GM12878 (cell line): ENCODE results near the gene IL18RAP. TPM values are rescaled to one million over a fixed set of nuclear protein-coding genes. Genes with fewer than 3 reads are reported as not detected.

ENCODE experiments used
- ATAC-seq: fragments of 200-7000 bp; cut with Tn5 transposase; 3 replicates; pipeline ENCODE4 v1.9.1; 2020; ENCODE audit warnings: mild to moderate bottlenecking, moderate library complexity
- BruUV-seq: library from RNA; stranded (reverse); fragments of 400-500 nt; replicated peaks from 2 replicates; lab custom pipeline; 2021; lab: Mats Ljungman, UMichigan
- CTCF ChIA-PET: fragments of 300-600 bp; sonication (Branson Sonifier 250); formaldehyde crosslinking; extraction: SDS; loops from one replicate; lab custom pipeline; 2021; ENCODE audit warnings: inconsistent platforms; lab: Yijun Ruan, JAX
- POLR2A ChIA-PET: fragments of 350-600 bp; formaldehyde crosslinking; extraction: SDS; loops from one replicate; lab custom pipeline; 2021; ENCODE audit warnings: inconsistent platforms; lab: Charles Lee
- RAD21 ChIA-PET: fragments of 300-600 bp; sonication (Branson Sonifier 250); formaldehyde crosslinking; loops from one replicate; lab custom pipeline; 2023; ENCODE audit warnings: antibody characterized with exemption; ENCODE audit not compliant: unreplicated experiment; lab: Charles Lee
- SMC1A ChIA-PET: fragments of 300-600 bp; sonication (Branson Sonifier 250); formaldehyde crosslinking; loops from one replicate; lab custom pipeline; 2023; ENCODE audit not compliant: unreplicated experiment, uncharacterized antibody; lab: Charles Lee
- DNase-seq: peaks from one replicate; pipeline ENCODE4 v3.0.0-alpha.2; 2011; ENCODE audit warnings: low read depth, low spot score
- FAIRE-seq: peaks from 3 replicates; lab custom pipeline; 2011; peaks lifted over from hg19 to GRCh38; lab: Jason Lieb, UNC
- H2AFZ ChIP-seq: 2 replicates; pipeline ENCODE4 v1.6.0; 2011; ENCODE audit warnings: low read depth, low read length, control low read depth; ENCODE audit not compliant: control insufficient read depth
- H3K27ac ChIP-seq: 2 replicates; pipeline ENCODE4 v1.5.1; 2011; ENCODE audit warnings: control low read depth; ENCODE audit not compliant: control insufficient read depth, insufficient read depth
- H3K27me3 ChIP-seq, 2 experiments: replicated peaks in 1 of 2; 2 replicates each; pipeline versions ENCODE4 v1.6.0 to v1.6.1; 2011; ENCODE audit warnings: low read length in 1 of 2; ENCODE audit not compliant: control insufficient read depth in 2 of 2, insufficient read depth in 2 of 2
- H3K36me3 ChIP-seq, 2 experiments: 2 replicates each; pipeline ENCODE4 v1.5.1; 2011; ENCODE audit warnings: low read length in 1 of 2; ENCODE audit not compliant: control insufficient read depth in 2 of 2, insufficient read depth in 2 of 2
- H3K4me1 ChIP-seq: 2 replicates; pipeline ENCODE4 v1.6.1; 2011; ENCODE audit warnings: mild to moderate bottlenecking, low read length, moderate library complexity, mixed read lengths; ENCODE audit not compliant: control insufficient read depth, insufficient read depth
- H3K4me2 ChIP-seq: 2 replicates; pipeline ENCODE4 v1.6.0; 2011; ENCODE audit warnings: control low read depth; ENCODE audit not compliant: control insufficient read depth, insufficient read depth
- H3K4me3 ChIP-seq: fragments of 200-600 bp; sonication (generic); 2 replicates; pipeline ENCODE4 v1.5.1; 2016
- H3K79me2 ChIP-seq: 2 replicates; pipeline ENCODE4 v1.6.0; 2011; ENCODE audit warnings: low read length; ENCODE audit not compliant: control insufficient read depth, insufficient read depth
- H3K9ac ChIP-seq: 2 replicates; pipeline ENCODE4 v1.8.0; 2011; ENCODE audit warnings: low read length, control low read depth, mixed read lengths; ENCODE audit not compliant: control insufficient read depth, insufficient read depth
- H3K9me3 ChIP-seq: replicated peaks from 3 replicates; pipeline ENCODE4 v1.5.1; 2011; ENCODE audit warnings: mild to moderate bottlenecking, low read length; ENCODE audit not compliant: control insufficient read depth, insufficient read depth
- H4K20me1 ChIP-seq: 2 replicates; pipeline ENCODE4 v1.6.0; 2011; ENCODE audit not compliant: control insufficient read depth, insufficient read depth
- MTA3 ChIP-seq: IDR thresholded peaks from 2 replicates; pipeline ENCODE4 v1.6.1; 2012; ENCODE audit warnings: low read length, inconsistent platforms, borderline replicate concordance
- MXI1 ChIP-seq: fragments of 150-350 bp; IDR thresholded peaks from 2 replicates; pipeline ENCODE4 v1.6.1; 2011; ENCODE audit warnings: low read depth, mild to moderate bottlenecking, inconsistent platforms, low read length, improper control_type of control experiment
- POU2F2 ChIP-seq: IDR thresholded peaks from 3 replicates; pipeline ENCODE4 v1.6.1; 2011; ENCODE audit warnings: low read depth, mild to moderate bottlenecking, low read length, borderline replicate concordance
- SREBF1 ChIP-seq: IDR thresholded peaks from 2 replicates; pipeline ENCODE4 v1.6.1; 2012; ENCODE audit warnings: mild to moderate bottlenecking, low read length
- ZNF207 ChIP-seq: fragments of 450-650 bp; IDR thresholded peaks from 2 replicates; pipeline ENCODE4 v1.6.1; 2014; ENCODE audit warnings: antibody characterized with exemption, mild to moderate bottlenecking, borderline replicate concordance
- WGBS: methylation state at CpG from one replicate; pipeline ENCODE4 v1.1.6; 2016; ENCODE audit warnings: low lambda C conversion rate; ENCODE audit not compliant: insufficient replicate concordance, insufficient coverage; ENCODE audit errors: missing lambda C conversion rate; 5-methylcytosine and 5-hydroxymethylcytosine counted together
- in situ Hi-C: fragments of 300-500 bp; cut with MboI; formaldehyde crosslinking; loops from 9 replicates; pipeline ENCODE4 v1.14.3; 2018; ENCODE audit warnings: mixed read lengths
- intact Hi-C: fragments of 100-400 bp; cut with micrococcal nuclease; formaldehyde crosslinking; loops from one replicate; pipeline ENCODE4 v1.14.2; 2022; ENCODE audit not compliant: unreplicated experiment
- polyA plus RNA-seq, 11 experiments: library from polyadenylated mRNA; depleted of rRNA in 4 of 11; unstranded in 6 of 11; stranded (reverse) in 5 of 11; fragments of >200 nt; fragmentation: Nextera tagmentation in 4 of 11; fragmentation: Illumina TruSeq in 1 of 11; extraction: Ambion mirVana in 4 of 11; extraction: Trizol in 1 of 11; gene quantifications; 1 replicate in 1 of 11; 2 replicates in 10 of 11; pipeline versions ENCODE4 v1.2.1 to v1.2.3, GENCODE V29; 2011 to 2016; ENCODE audit warnings: inconsistent platforms in 2 of 11, missing spikeins in 2 of 11, low read depth in 1 of 11
- total RNA-seq, 4 experiments: library from RNA; depleted of rRNA in 3 of 4; stranded (reverse); fragments of >200 nt in 3 of 4; fragmentation: Illumina TruSeq in 1 of 4; extraction: Trizol in 1 of 4; gene quantifications; 2 replicates each; pipeline versions ENCODE4 v1.2.1 to v1.2.3, GENCODE V29; 2013 to 2021
- TF ChIP-seq, protein P1 (sequence below): fragments of 450-650 bp; IDR thresholded peaks from 2 replicates; pipeline ENCODE4 v1.6.1; 2017; ENCODE audit warnings: mild to moderate bottlenecking, moderate library complexity
- TF ChIP-seq, protein P2 (sequence below): fragments of 450-650 bp; IDR thresholded peaks from 2 replicates; pipeline ENCODE4 v1.6.1; 2017; ENCODE audit warnings: mild to moderate bottlenecking, moderate library complexity
- TF ChIP-seq, protein P3 (sequence below): IDR thresholded peaks from 2 replicates; pipeline ENCODE4 v1.6.1; 2012; ENCODE audit warnings: improper control_type of control experiment, low read depth, low read length; ENCODE audit not compliant: insufficient replicate concordance

Gene IL18RAP
- total and polyA plus RNA-seq, 10 of the 15 experiments (the other 5 are each of a cell fraction or from before 2014, with no cell fraction given) = 0.37 to 1.6 (median 0.75) TPM; not detected in 1

DNA sequence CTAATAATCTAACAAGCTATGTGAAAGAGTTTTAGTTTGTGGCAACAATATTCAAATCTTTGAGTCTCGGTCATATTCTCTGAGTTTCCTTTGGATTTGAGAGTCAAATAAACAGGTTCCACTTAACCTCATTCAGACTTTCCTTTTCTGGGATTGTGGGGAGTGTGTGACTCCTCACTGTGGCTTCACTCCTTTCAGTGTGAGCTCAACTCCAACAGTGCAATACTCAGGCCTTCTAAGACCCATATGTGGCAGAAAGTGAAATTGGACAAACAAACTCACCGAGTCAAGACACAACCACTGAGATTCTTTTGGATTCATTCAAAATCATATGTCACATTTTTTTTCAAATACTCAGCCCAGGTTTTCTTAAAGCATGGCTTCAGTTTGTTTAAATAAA is 75.5 kb downstream of the IL18RAP start:
- H3K9ac ChIP-seq = no peak overlapping the region
- no peak overlapping the region for H3K4me2 ChIP-seq
- peaks cover 1% of the 10 kb centered on the region; the same call in 1 of the 3 replicates for H3K9me3 ChIP-seq
- no peaks in the 10 kb centered on the region for H4K20me1 ChIP-seq
- RAD21 ChIA-PET = no interaction called here
- no peaks in the 10 kb centered on the region for H3K4me1 ChIP-seq
- H3K27me3 ChIP-seq = no peaks in the 10 kb centered on the region; a peak in 1 of 4 replicates
- no peak overlapping the region for H2AFZ ChIP-seq
- SMC1A ChIA-PET = interaction anchor here (1.1 kb wide), 1 partner anchor 64 kb away, joined by 3 read pairs; no protein-coding TSS in a partner anchor
- in situ Hi-C loops = no loop called here
- DNase-seq (no peak), FAIRE-seq (peak; percentile 49)
- intact Hi-C loops = no loop called here
- no peak overlapping the region for H3K4me3 ChIP-seq
- no peaks in the 10 kb centered on the region for H3K79me2 ChIP-seq
- H3K36me3 ChIP-seq = no peaks in the 10 kb centered on the region
- CTCF ChIA-PET = interaction anchor here (0.8 to 3.2 kb wide), 2 partner anchors 9 to 26 kb away, joined by 3 to 10 read pairs; partner anchors contain the start of gene SLC9A4
- no peak for TF ChIP-seq ZNF207
- no peak for TF ChIP-seq MTA3
- TF ChIP-seq SREBF1 = no peak
- TF ChIP-seq, protein P1, sequence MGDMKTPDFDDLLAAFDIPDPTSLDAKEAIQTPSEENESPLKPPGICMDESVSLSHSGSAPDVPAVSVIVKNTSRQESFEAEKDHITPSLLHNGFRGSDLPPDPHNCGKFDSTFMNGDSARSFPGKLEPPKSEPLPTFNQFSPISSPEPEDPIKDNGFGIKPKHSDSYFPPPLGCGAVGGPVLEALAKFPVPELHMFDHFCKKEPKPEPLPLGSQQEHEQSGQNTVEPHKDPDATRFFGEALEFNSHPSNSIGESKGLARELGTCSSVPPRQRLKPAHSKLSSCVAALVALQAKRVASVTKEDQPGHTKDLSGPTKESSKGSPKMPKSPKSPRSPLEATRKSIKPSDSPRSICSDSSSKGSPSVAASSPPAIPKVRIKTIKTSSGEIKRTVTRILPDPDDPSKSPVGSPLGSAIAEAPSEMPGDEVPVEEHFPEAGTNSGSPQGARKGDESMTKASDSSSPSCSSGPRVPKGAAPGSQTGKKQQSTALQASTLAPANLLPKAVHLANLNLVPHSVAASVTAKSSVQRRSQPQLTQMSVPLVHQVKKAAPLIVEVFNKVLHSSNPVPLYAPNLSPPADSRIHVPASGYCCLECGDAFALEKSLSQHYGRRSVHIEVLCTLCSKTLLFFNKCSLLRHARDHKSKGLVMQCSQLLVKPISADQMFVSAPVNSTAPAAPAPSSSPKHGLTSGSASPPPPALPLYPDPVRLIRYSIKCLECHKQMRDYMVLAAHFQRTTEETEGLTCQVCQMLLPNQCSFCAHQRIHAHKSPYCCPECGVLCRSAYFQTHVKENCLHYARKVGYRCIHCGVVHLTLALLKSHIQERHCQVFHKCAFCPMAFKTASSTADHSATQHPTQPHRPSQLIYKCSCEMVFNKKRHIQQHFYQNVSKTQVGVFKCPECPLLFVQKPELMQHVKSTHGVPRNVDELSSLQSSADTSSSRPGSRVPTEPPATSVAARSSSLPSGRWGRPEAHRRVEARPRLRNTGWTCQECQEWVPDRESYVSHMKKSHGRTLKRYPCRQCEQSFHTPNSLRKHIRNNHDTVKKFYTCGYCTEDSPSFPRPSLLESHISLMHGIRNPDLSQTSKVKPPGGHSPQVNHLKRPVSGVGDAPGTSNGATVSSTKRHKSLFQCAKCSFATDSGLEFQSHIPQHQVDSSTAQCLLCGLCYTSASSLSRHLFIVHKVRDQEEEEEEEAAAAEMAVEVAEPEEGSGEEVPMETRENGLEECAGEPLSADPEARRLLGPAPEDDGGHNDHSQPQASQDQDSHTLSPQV = no peak
- no peak for TF ChIP-seq MXI1
- TF ChIP-seq, protein P2, sequence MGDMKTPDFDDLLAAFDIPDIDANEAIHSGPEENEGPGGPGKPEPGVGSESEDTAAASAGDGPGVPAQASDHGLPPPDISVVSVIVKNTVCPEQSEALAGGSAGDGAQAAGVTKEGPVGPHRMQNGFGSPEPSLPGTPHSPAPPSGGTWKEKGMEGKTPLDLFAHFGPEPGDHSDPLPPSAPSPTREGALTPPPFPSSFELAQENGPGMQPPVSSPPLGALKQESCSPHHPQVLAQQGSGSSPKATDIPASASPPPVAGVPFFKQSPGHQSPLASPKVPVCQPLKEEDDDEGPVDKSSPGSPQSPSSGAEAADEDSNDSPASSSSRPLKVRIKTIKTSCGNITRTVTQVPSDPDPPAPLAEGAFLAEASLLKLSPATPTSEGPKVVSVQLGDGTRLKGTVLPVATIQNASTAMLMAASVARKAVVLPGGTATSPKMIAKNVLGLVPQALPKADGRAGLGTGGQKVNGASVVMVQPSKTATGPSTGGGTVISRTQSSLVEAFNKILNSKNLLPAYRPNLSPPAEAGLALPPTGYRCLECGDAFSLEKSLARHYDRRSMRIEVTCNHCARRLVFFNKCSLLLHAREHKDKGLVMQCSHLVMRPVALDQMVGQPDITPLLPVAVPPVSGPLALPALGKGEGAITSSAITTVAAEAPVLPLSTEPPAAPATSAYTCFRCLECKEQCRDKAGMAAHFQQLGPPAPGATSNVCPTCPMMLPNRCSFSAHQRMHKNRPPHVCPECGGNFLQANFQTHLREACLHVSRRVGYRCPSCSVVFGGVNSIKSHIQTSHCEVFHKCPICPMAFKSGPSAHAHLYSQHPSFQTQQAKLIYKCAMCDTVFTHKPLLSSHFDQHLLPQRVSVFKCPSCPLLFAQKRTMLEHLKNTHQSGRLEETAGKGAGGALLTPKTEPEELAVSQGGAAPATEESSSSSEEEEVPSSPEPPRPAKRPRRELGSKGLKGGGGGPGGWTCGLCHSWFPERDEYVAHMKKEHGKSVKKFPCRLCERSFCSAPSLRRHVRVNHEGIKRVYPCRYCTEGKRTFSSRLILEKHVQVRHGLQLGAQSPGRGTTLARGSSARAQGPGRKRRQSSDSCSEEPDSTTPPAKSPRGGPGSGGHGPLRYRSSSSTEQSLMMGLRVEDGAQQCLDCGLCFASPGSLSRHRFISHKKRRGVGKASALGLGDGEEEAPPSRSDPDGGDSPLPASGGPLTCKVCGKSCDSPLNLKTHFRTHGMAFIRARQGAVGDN = no peak
- TF ChIP-seq POU2F2 = no peak
- TF ChIP-seq, protein P3, sequence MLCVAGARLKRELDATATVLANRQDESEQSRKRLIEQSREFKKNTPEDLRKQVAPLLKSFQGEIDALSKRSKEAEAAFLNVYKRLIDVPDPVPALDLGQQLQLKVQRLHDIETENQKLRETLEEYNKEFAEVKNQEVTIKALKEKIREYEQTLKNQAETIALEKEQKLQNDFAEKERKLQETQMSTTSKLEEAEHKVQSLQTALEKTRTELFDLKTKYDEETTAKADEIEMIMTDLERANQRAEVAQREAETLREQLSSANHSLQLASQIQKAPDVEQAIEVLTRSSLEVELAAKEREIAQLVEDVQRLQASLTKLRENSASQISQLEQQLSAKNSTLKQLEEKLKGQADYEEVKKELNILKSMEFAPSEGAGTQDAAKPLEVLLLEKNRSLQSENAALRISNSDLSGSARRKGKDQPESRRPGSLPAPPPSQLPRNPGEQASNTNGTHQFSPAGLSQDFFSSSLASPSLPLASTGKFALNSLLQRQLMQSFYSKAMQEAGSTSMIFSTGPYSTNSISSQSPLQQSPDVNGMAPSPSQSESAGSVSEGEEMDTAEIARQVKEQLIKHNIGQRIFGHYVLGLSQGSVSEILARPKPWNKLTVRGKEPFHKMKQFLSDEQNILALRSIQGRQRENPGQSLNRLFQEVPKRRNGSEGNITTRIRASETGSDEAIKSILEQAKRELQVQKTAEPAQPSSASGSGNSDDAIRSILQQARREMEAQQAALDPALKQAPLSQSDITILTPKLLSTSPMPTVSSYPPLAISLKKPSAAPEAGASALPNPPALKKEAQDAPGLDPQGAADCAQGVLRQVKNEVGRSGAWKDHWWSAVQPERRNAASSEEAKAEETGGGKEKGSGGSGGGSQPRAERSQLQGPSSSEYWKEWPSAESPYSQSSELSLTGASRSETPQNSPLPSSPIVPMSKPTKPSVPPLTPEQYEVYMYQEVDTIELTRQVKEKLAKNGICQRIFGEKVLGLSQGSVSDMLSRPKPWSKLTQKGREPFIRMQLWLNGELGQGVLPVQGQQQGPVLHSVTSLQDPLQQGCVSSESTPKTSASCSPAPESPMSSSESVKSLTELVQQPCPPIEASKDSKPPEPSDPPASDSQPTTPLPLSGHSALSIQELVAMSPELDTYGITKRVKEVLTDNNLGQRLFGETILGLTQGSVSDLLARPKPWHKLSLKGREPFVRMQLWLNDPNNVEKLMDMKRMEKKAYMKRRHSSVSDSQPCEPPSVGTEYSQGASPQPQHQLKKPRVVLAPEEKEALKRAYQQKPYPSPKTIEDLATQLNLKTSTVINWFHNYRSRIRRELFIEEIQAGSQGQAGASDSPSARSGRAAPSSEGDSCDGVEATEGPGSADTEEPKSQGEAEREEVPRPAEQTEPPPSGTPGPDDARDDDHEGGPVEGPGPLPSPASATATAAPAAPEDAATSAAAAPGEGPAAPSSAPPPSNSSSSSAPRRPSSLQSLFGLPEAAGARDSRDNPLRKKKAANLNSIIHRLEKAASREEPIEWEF = no peak
- TF ChIP-seq, all 136 proteins: peak for 0
- peak; percentile 32; the same call in 1 of the 3 replicates for ATAC-seq
- no peak overlapping the region for H3K27ac ChIP-seq
- POLR2A ChIA-PET = no interaction called here
- no TSS peak for BruUV-seq
- WGBS = 0% methylated on average over 2 of the region's 2 CpGs
